PFSK-1 (cell line): ENCODE results near the gene IDH3B.

ENCODE experiments used
- FOXP2 ChIP-seq: optimal IDR thresholded peaks from 2 replicates; pipeline ENCODE3; 2011; ENCODE audit warnings: borderline replicate concordance, control low read depth, inconsistent platforms; ENCODE audit not compliant: insufficient read depth; ENCODE audit errors: extremely low read length, extremely low read depth
- POLR2AphosphoS5 ChIP-seq: IDR thresholded peaks from 2 replicates; pipeline ENCODE4 v1.6.1; 2012; ENCODE audit warnings: low read depth, mild to moderate bottlenecking, control low read depth, low read length, moderate library complexity
- SIN3A ChIP-seq: IDR thresholded peaks from 2 replicates; pipeline ENCODE4 v1.6.1; 2012; ENCODE audit warnings: mild to moderate bottlenecking, low read length, moderate library complexity, borderline replicate concordance; ENCODE audit not compliant: insufficient read depth
- TAF1 ChIP-seq: IDR thresholded peaks from 2 replicates; pipeline ENCODE4 v1.6.1; 2012; ENCODE audit warnings: low read length, control low read depth, borderline replicate concordance; ENCODE audit not compliant: insufficient read depth
- TF ChIP-seq, protein P1 (sequence below), 2 experiments: IDR thresholded peaks; 2 replicates each; pipeline versions ENCODE4 v1.6.1 to v1.8.0; 2011 to 2012; ENCODE audit warnings: low read depth in 2 of 2, low read length in 2 of 2, control low read depth in 1 of 2, inconsistent platforms in 1 of 2, mild to moderate bottlenecking in 1 of 2, moderate library complexity in 1 of 2; ENCODE audit not compliant: insufficient read depth in 1 of 2

The IDH3B gene

DNA sequence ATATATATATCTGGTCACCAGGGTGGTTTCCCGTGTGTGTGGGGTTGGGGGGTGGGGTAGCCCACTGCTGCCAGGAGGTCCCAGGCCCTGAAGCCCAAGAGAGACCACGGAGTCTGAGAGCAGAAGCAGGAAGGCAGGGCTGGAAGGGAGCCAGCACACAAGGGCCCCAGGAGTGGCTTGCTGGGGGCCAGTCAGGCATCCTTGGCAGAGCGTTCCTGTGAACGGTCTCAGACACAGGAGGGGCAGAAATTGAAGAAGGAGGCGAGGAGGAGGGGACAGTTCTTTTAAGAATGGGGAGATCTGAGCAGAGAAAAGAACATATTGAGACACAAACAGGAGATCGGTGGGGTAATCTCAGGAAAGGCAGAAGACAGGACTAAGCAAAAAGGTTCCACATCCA is 26.7 kb upstream of the IDH3B start:
- TF ChIP-seq POLR2AphosphoS5 (no peak), SIN3A (no peak)
- TF ChIP-seq, protein P1, sequence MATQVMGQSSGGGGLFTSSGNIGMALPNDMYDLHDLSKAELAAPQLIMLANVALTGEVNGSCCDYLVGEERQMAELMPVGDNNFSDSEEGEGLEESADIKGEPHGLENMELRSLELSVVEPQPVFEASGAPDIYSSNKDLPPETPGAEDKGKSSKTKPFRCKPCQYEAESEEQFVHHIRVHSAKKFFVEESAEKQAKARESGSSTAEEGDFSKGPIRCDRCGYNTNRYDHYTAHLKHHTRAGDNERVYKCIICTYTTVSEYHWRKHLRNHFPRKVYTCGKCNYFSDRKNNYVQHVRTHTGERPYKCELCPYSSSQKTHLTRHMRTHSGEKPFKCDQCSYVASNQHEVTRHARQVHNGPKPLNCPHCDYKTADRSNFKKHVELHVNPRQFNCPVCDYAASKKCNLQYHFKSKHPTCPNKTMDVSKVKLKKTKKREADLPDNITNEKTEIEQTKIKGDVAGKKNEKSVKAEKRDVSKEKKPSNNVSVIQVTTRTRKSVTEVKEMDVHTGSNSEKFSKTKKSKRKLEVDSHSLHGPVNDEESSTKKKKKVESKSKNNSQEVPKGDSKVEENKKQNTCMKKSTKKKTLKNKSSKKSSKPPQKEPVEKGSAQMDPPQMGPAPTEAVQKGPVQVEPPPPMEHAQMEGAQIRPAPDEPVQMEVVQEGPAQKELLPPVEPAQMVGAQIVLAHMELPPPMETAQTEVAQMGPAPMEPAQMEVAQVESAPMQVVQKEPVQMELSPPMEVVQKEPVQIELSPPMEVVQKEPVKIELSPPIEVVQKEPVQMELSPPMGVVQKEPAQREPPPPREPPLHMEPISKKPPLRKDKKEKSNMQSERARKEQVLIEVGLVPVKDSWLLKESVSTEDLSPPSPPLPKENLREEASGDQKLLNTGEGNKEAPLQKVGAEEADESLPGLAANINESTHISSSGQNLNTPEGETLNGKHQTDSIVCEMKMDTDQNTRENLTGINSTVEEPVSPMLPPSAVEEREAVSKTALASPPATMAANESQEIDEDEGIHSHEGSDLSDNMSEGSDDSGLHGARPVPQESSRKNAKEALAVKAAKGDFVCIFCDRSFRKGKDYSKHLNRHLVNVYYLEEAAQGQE (IDR thresholded peaks at IDR 0.05; ENCODE audit: insufficient read depth in 1 of 2, low read depth in 2 of 2, low read length in 2 of 2) = no peak

DNA sequence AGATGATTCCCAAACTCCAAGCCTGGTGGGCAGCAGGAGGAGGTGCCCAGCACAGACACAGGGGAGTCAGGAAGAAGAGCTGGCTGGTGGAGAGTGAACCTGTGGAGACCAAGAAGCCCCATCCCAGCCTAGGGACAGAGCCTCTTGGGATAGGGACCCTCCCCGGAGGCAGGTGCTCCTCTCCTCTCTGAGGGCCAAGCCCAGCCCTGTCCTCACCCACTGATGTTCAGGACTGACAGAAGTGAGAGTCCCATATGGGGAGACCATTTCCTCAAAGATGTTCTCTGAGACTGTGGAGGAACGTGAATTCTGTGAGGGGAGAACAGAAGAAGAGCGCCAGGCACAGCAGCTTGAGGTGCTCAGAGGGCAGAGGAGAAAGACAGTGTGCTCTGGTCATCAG is 26.2 kb upstream of the IDH3B start:
- TF ChIP-seq SIN3A (no peak), FOXP2 (no peak), POLR2AphosphoS5 (no peak), TAF1 (no peak)
- TF ChIP-seq, protein P1 (IDR thresholded peaks at IDR 0.05; ENCODE audit: insufficient read depth in 1 of 2, low read depth in 2 of 2, low read length in 2 of 2) = no peak

DNA sequence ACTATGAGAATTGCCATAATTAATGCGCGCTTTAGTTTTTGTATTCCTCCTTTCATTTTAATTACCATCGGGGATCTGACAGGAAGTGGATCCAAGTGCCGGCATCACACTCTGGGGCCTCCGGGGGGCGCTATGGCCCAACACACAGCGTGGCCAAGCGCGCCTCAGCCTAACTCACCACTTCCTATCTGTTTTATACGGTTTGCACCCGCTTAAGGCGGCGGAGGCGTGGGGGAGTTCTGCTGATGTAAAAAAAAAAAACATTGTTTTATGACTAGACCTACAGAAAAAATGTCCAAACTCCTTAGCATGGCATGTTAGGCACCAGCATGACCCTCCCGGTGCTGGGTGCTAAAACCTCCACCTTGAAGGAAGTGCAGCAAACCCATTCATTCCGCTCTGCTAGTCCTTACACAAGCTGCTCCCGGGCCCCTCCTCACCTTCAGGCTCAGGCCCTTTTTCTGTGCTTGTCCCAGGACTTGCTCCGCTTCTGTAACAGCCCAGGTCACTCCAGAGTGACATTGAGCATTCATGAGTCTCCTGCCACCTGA is 24.1 kb upstream of the IDH3B start:
- TF ChIP-seq, protein P1 (IDR thresholded peaks at IDR 0.05; ENCODE audit: insufficient read depth in 1 of 2, low read depth in 2 of 2, low read length in 2 of 2) = no peak
- no peak for TF ChIP-seq POLR2AphosphoS5
- no peak for TF ChIP-seq TAF1
- no peak for TF ChIP-seq FOXP2
- no peak for TF ChIP-seq SIN3A

DNA sequence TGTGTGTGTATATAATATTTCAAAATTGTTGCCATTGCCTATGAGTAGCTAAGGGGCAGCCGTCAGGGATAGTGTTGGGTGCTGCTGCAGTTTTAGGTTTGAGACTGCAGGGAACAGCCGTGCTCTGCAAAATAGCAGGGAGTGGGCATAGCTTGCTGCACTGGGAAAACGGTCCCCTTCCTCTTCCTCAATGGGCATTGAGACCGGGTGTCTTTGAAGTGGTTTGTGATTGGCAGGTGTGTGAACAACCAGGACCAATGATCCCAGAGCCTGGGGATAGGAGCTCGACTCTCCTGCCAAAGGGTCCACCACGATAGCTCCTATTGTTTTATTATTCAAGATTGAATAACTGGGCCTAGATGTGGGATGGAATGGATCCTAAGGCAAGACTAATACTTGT is 23.5 kb upstream of the IDH3B start:
- TF ChIP-seq, protein P1 (IDR thresholded peaks at IDR 0.05; ENCODE audit: insufficient read depth in 1 of 2, low read depth in 2 of 2, low read length in 2 of 2) = no peak
- no peak for TF ChIP-seq POLR2AphosphoS5
- no peak for TF ChIP-seq TAF1
- TF ChIP-seq FOXP2 = no peak
- TF ChIP-seq SIN3A = no peak

DNA sequence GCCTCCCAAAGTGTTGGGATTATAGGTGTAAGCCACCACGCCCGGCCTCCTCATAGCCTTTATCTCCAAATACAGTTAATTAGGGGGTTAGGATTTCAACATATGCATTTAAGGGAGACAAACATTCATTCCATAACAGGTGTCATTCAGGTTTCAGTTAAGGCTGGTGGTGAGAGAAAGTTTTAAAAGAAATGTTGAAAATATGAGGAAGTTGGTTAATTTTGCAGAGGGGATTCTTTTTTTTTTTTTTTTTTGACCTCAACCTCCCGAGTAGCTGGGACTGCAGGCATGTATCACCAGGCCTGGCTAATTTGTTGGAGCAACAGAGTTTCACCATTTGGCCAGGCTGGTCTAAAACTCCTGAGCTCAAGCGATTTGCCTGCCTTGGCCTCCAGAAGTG is 16.0 kb upstream of the IDH3B start:
- no peak for TF ChIP-seq POLR2AphosphoS5
